SK-N-MC (cell line): ENCODE data around the gene RYR2.

ENCODE experiments used
- EZH2 ChIP-seq: fragments of 200-600 bp; sonication (generic); IDR thresholded peaks from one replicate; pipeline ENCODE4 v1.6.1; 2017; ENCODE audit warnings: antibody characterized with exemption
- FOXP2 ChIP-seq: optimal IDR thresholded peaks from 2 replicates; pipeline ENCODE3; 2011; ENCODE audit warnings: mild to moderate bottlenecking, moderate library complexity; ENCODE audit not compliant: insufficient read depth; ENCODE audit errors: extremely low read length, control extremely low read depth
- POLR2AphosphoS5 ChIP-seq: IDR thresholded peaks from 2 replicates; pipeline ENCODE4 v1.6.1; 2012; ENCODE audit warnings: mild to moderate bottlenecking, low read depth, low read length, borderline replicate concordance

GRCh38 chr1:237471377-237471776 lies 429.4 kb downstream of the RYR2 start:
- no peak for TF ChIP-seq EZH2
- TF ChIP-seq POLR2AphosphoS5: no peak
- no peak for TF ChIP-seq FOXP2
